K562 (cell line): ENCODE results near the gene FZD1. TPM values are rescaled to one million over a fixed set of nuclear protein-coding genes. Genes with fewer than 3 reads are reported as not detected.

Experiments
- ATAC-seq: fragments of 200-7000 bp; cut with Tn5 transposase; 3 replicates; pipeline ENCODE4 v1.9.1; 2020; ENCODE audit warnings: moderate library complexity
- BruUV-seq: library from RNA; stranded (reverse); fragments of 400-500 nt; replicated peaks from 2 replicates; lab custom pipeline; 2021; lab: Mats Ljungman, UMichigan
- CTCF ChIA-PET: fragments of 300-600 bp; formaldehyde crosslinking; extraction: SDS; loops from one replicate; lab custom pipeline; 2021; ENCODE audit warnings: low intra/inter-chr PET ratio; lab: Yijun Ruan, JAX
- POLR2A ChIA-PET: fragments of 300-600, 350-650 bp; sonication (Branson Sonifier 250); formaldehyde crosslinking; extraction: SDS; loops from one replicate; lab custom pipeline; 2021; ENCODE audit warnings: antibody characterized with exemption, inconsistent platforms; lab: Yijun Ruan, JAX
- DNase-seq, 4 experiments: peaks; one replicate each; pipeline versions ENCODE4 v3.0.0 to v3.0.0-alpha.2; 2011 to 2018; ENCODE audit warnings: low spot score in 3 of 4, mixed read lengths in 3 of 4; ENCODE audit errors: extremely low read depth in 1 of 4
- FAIRE-seq: peaks from 2 replicates; lab custom pipeline; 2011; peaks lifted over from hg19 to GRCh38; lab: Jason Lieb, UNC
- H2AFZ ChIP-seq: 2 replicates; pipeline ENCODE4 v1.6.0; 2011; ENCODE audit warnings: low read depth, low read length, control low read depth, inconsistent platforms
- H3K27ac ChIP-seq: fragments of 200-600 bp; 3 replicates; pipeline ENCODE4 v1.8.0; 2011; ENCODE audit warnings: low read depth, mild to moderate bottlenecking, control low read depth, inconsistent platforms, low read length, moderate library complexity, mixed read lengths; ENCODE audit errors: extremely low read depth
- H3K27me3 ChIP-seq, 2 experiments: fragments of 300-600 bp in 1 of 2; 2 replicates in 1 of 2; 3 replicates in 1 of 2; pipeline versions ENCODE4 v1.6.0 to v1.8.0; 2011; ENCODE audit warnings: inconsistent platforms in 2 of 2, low read length in 2 of 2, mild to moderate bottlenecking in 1 of 2, mixed read lengths in 1 of 2, moderate library complexity in 1 of 2; ENCODE audit not compliant: control insufficient read depth in 2 of 2, insufficient read depth in 2 of 2
- H3K36me3 ChIP-seq: fragments of 300-600 bp; 3 replicates; pipeline ENCODE4 v1.8.0; 2011; ENCODE audit warnings: mild to moderate bottlenecking, low read length, inconsistent platforms; ENCODE audit not compliant: control insufficient read depth, insufficient read depth
- H3K4me1 ChIP-seq, 2 experiments: fragments of 200-600 bp in 1 of 2; replicated peaks in 1 of 2; 2 replicates in 1 of 2; 3 replicates in 1 of 2; pipeline versions ENCODE4 v1.5.1 to v1.8.0; 2011; ENCODE audit warnings: inconsistent platforms in 2 of 2, low read length in 2 of 2, mild to moderate bottlenecking in 1 of 2, mixed read lengths in 1 of 2, moderate library complexity in 1 of 2; ENCODE audit not compliant: control insufficient read depth in 2 of 2, insufficient read depth in 2 of 2
- H3K4me2 ChIP-seq: 2 replicates; pipeline ENCODE4 v1.6.1; 2011; ENCODE audit warnings: low read length, control low read depth, inconsistent platforms, mixed read lengths; ENCODE audit not compliant: insufficient read depth
- H3K4me3 ChIP-seq: fragments of 200-600 bp; sonication (generic), shearing (Covaris generic); 2 replicates; pipeline ENCODE4 v1.5.1; 2016; ENCODE audit warnings: control low read depth, inconsistent platforms
- H3K79me2 ChIP-seq: fragments of 200-600 bp; 3 replicates; pipeline ENCODE4 v1.8.0; 2011; ENCODE audit warnings: low read length, inconsistent platforms; ENCODE audit not compliant: control insufficient read depth, insufficient read depth
- H3K9ac ChIP-seq, 2 experiments: 2 replicates each; pipeline versions ENCODE4 v1.6.0 to v1.6.1; 2011; ENCODE audit warnings: low read depth in 2 of 2, low read length in 2 of 2, control low read depth in 1 of 2, inconsistent platforms in 1 of 2, mild to moderate bottlenecking in 1 of 2, mixed read lengths in 1 of 2; ENCODE audit not compliant: insufficient read depth in 1 of 2
- H3K9me1 ChIP-seq: one replicate; pipeline ENCODE4 v1.6.0; 2011; ENCODE audit warnings: inconsistent platforms, mild to moderate bottlenecking, low read length, moderate library complexity; ENCODE audit not compliant: control insufficient read depth, insufficient read depth
- H3K9me3 ChIP-seq: replicated peaks from 2 replicates; pipeline ENCODE4 v1.5.1; 2011; ENCODE audit warnings: low read depth, low read length, inconsistent platforms; ENCODE audit not compliant: control insufficient read depth, insufficient read depth
- H4K20me1 ChIP-seq: replicated peaks from 2 replicates; pipeline ENCODE4 v1.6.1; 2011; ENCODE audit warnings: low read length, inconsistent platforms, mixed read lengths; ENCODE audit not compliant: control insufficient read depth, insufficient read depth
- CEBPG ChIP-seq, 3 experiments: fragments of 200-800 bp in 1 of 3; sonication (Bioruptor generic) in 1 of 3; sonication (generic) in 1 of 3; formaldehyde crosslinking in 1 of 3; IDR thresholded peaks in 2 of 3; conservative IDR thresholded peaks in 1 of 3; 2 replicates each; pipeline versions ENCODE4 v1.6.1 to v1.8.0; 2016 to 2022; ENCODE audit warnings: missing compliant biosample characterization in 2 of 3, missing genetic modification characterization in 2 of 3, mild to moderate bottlenecking in 1 of 3, missing genetic modification reagents in 1 of 3
- DNMT1 ChIP-seq: fragments of 450-650 bp; IDR thresholded peaks from 2 replicates; pipeline ENCODE4 v1.6.1; 2016; ENCODE audit warnings: antibody characterized with exemption, mild to moderate bottlenecking
- HOXB6 ChIP-seq: fragments of 250-450 bp; sonication (Bioruptor Pico); IDR thresholded peaks from 2 replicates; pipeline ENCODE4 v1.5.1; 2022; ENCODE audit warnings: mild to moderate bottlenecking, borderline replicate concordance
- STAT5B ChIP-seq: fragments of 250-450 bp; sonication (Bioruptor Pico); IDR thresholded peaks from 2 replicates; pipeline ENCODE4 v1.8.0; 2021; ENCODE audit warnings: mild to moderate bottlenecking, inconsistent platforms
- TCF3 ChIP-seq: sonication (generic); formaldehyde crosslinking; IDR thresholded peaks from 2 replicates; pipeline ENCODE4 v1.4.0; 2020; ENCODE audit warnings: mild to moderate bottlenecking, missing genetic modification reagents
- YY1 ChIP-seq, 3 experiments: IDR thresholded peaks; 2 replicates each; pipeline ENCODE4 v1.6.1; 2011; ENCODE audit warnings: low read length in 2 of 3, mild to moderate bottlenecking in 2 of 3, moderate library complexity in 2 of 3, borderline replicate concordance in 1 of 3, control low read depth in 1 of 3, low read depth in 1 of 3; ENCODE audit not compliant: insufficient read depth in 3 of 3, insufficient replicate concordance in 2 of 3, control insufficient read depth in 1 of 3, insufficient read length in 1 of 3; ENCODE audit errors: extremely low read depth in 1 of 3
- ZNF609 ChIP-seq: sonication (generic); formaldehyde crosslinking; IDR thresholded peaks from 2 replicates; pipeline ENCODE4 v1.8.1; 2023; ENCODE audit warnings: missing genetic modification reagents, mild to moderate bottlenecking, borderline replicate concordance
- whole genome bisulfite sequencing: fragments of 100-300 bp; shearing (Covaris generic); methylation state at CpG from one replicate; pipeline ENCODE4 v1.1.6; 2016; ENCODE audit warnings: low coverage, mixed read lengths; ENCODE audit not compliant: insufficient coverage; ENCODE audit errors: missing lambda C conversion rate; 5-methylcytosine and 5-hydroxymethylcytosine counted together
- in situ Hi-C: fragments of 300-500 bp; cut with MboI; formaldehyde crosslinking; loops from 4 replicates; pipeline ENCODE4 v1.15.0; 2018; ENCODE audit warnings: inconsistent platforms, mixed read lengths
- intact Hi-C: fragments of 100-400 bp; cut with micrococcal nuclease; formaldehyde crosslinking; loops from 2 replicates; pipeline ENCODE4 v1.14.2; 2022
- polyA plus RNA-seq, 8 experiments: library from polyadenylated mRNA; depleted of rRNA in 4 of 8; stranded (reverse) in 5 of 8; unstranded in 3 of 8; fragments of >200 nt; fragmentation: Nextera tagmentation in 2 of 8; fragmentation: Illumina TruSeq in 1 of 8; extraction: Ambion mirVana in 2 of 8; extraction: Trizol in 1 of 8; gene quantifications; 2 replicates each; pipeline versions ENCODE4 v1.2.1 to v1.2.3, GENCODE V29; 2011 to 2014; ENCODE audit warnings: inconsistent platforms in 1 of 8, missing spikeins in 1 of 8
- total RNA-seq, 7 experiments: library from RNA; depleted of rRNA in 6 of 7; stranded (reverse); fragments of >200 nt in 6 of 7; fragmentation: Illumina TruSeq in 2 of 7; extraction: Trizol in 2 of 7; gene quantifications; 2 replicates each; pipeline versions ENCODE4 v1.2.1 to v1.2.3, GENCODE V29; 2011 to 2021; ENCODE audit warnings: low replicate concordance in 1 of 7
- TF ChIP-seq, protein P1 (sequence below): fragments of 450-650 bp; formaldehyde crosslinking; IDR thresholded peaks from 2 replicates; pipeline ENCODE4 v1.4.0; 2020; ENCODE audit warnings: mild to moderate bottlenecking, moderate library complexity
- TF ChIP-seq, protein P2 (sequence below): fragments of 450-650 bp; formaldehyde crosslinking; IDR thresholded peaks from 2 replicates; pipeline ENCODE4 v1.4.0; 2020; ENCODE audit warnings: mild to moderate bottlenecking, mixed read lengths

Gene FZD1
- total and polyA plus RNA-seq, 9 of the 15 experiments (the other 6 are each of a cell fraction or from before 2014, with no cell fraction given), result 0.25 to 5.1 (median 1.8) TPM

DNA sequence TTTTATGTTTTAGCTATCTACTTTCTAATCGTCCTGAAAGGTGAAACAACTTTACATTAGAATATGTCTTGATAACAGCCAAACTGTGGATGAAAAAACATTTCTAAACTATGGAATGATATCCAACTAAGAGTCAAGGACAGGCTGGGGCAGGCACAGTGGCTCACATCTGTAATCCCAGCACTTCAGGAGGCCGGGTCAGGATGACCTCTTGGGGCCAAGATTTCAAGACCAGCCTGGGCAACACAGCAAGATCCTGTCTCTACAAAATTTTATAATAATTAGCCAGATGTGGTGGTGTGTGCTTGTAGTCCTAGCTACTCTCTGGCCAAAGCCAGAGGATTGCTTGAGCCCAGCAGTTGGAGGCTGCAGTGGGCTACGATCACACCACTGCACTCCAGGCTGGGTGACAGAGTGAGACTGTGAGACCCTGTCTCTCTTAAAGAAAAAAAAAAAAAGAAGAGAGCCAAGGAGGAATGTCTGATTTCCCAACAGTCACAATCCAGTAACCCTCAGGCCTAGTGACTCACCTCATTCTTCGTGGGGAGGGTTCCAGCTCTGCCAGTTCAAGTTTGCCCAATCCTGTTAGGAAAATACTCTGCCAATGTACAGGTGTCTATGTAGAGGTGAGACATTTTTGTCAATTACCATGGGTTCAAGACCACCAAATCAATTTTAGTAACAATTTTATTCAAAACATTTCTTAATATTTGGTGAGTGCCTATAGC is 14.6 kb upstream of the FZD1 start:
- Histone ChIP-seq H3K9me1 (no peaks in the 10 kb centered on the region), H3K4me2 (no peak overlapping the region), H3K27me3 (peaks cover 3 to 9% of the 10 kb centered on the region in 2 experiments; a peak in 2 of 5 replicates), H3K9ac (no peak overlapping the region), H3K4me3 (no peak overlapping the region), H3K27ac (no peak overlapping the region), H3K9me3 (no peaks in the 10 kb centered on the region), H3K4me1 (no peaks in the 10 kb centered on the region), H4K20me1 (no peaks in the 10 kb centered on the region), H2AFZ (no peak overlapping the region), H3K79me2 (no peaks in the 10 kb centered on the region), H3K36me3 (no peaks in the 10 kb centered on the region)
- ChIA-PET POLR2A (interaction anchor here (0.9 kb wide), 1 partner anchor 13 kb away, joined by 4 read pairs; no protein-coding TSS in a partner anchor), CTCF (no interaction called here)
- no TSS peak for BruUV-seq
- ATAC-seq (no peak), DNase-seq (no peak), FAIRE-seq (no peak)
- intact Hi-C loops (no loop called here), in situ Hi-C loops (no loop called here)
- WGBS, result 4% methylated on average over 4 of the region's 4 CpGs
- TF ChIP-seq YY1 (IDR thresholded peaks at IDR 0.05; ENCODE audit: borderline replicate concordance in 1 of 3, control insufficient read depth in 1 of 3, extremely low read depth in 1 of 3, insufficient read depth in 3 of 3, insufficient read length in 1 of 3, insufficient replicate concordance in 2 of 3, low read depth in 1 of 3, low read length in 2 of 3), result no peak
- TF ChIP-seq CEBPG (CRISPR knock-in tag; IDR thresholded peaks at IDR 0.05), result no peak
- TF ChIP-seq CEBPG (tag; conservative IDR thresholded peaks at IDR 0.05 in 1 of 2, IDR thresholded peaks at IDR 0.05 in 1 of 2), result no peak
- no peak for TF ChIP-seq STAT5B (CRISPR knock-in tag)
- TF ChIP-seq, protein P1, sequence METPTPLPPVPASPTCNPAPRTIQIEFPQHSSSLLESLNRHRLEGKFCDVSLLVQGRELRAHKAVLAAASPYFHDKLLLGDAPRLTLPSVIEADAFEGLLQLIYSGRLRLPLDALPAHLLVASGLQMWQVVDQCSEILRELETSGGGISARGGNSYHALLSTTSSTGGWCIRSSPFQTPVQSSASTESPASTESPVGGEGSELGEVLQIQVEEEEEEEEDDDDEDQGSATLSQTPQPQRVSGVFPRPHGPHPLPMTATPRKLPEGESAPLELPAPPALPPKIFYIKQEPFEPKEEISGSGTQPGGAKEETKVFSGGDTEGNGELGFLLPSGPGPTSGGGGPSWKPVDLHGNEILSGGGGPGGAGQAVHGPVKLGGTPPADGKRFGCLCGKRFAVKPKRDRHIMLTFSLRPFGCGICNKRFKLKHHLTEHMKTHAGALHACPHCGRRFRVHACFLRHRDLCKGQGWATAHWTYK (CRISPR knock-in tag), result no peak
- no peak for TF ChIP-seq TCF3 (CRISPR knock-in tag)
- TF ChIP-seq, protein P2, sequence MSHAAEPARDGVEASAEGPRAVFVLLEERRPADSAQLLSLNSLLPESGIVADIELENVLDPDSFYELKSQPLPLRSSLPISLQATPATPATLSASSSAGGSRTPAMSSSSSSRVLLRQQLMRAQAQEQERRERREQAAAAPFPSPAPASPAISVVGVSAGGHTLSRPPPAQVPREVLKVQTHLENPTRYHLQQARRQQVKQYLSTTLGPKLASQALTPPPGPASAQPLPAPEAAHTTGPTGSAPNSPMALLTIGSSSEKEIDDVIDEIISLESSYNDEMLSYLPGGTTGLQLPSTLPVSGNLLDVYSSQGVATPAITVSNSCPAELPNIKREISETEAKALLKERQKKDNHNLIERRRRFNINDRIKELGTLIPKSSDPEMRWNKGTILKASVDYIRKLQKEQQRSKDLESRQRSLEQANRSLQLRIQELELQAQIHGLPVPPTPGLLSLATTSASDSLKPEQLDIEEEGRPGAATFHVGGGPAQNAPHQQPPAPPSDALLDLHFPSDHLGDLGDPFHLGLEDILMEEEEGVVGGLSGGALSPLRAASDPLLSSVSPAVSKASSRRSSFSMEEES (CRISPR knock-in tag), result no peak
- TF ChIP-seq HOXB6, result no peak
- TF ChIP-seq DNMT1, result no peak
- TF ChIP-seq ZNF609, result no peak
